ENCODE data around the gene RNF5.

RNF5 gene

GRCh38 chr6:32164295-32164694 lies 13.9 kb upstream of the RNF5 start, which contains the start of gene EGFL8:
EGFL8 (plus strand) TSS chr6:32164595; CDS start chr6:32166166, 1,571 bp downstream.
- TF ChIP-seq, protein P1, sequence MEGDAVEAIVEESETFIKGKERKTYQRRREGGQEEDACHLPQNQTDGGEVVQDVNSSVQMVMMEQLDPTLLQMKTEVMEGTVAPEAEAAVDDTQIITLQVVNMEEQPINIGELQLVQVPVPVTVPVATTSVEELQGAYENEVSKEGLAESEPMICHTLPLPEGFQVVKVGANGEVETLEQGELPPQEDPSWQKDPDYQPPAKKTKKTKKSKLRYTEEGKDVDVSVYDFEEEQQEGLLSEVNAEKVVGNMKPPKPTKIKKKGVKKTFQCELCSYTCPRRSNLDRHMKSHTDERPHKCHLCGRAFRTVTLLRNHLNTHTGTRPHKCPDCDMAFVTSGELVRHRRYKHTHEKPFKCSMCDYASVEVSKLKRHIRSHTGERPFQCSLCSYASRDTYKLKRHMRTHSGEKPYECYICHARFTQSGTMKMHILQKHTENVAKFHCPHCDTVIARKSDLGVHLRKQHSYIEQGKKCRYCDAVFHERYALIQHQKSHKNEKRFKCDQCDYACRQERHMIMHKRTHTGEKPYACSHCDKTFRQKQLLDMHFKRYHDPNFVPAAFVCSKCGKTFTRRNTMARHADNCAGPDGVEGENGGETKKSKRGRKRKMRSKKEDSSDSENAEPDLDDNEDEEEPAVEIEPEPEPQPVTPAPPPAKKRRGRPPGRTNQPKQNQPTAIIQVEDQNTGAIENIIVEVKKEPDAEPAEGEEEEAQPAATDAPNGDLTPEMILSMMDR (IDR thresholded peaks at IDR 0.05; ENCODE audit: low read depth, low read length): no peak
- no peak for DNase-seq (ENCODE audit: extremely low read depth, low read depth)

GRCh38 chr6:32166411-32167061 lies 11.7 kb upstream of the RNF5 start:
- TF ChIP-seq, protein P1 (IDR thresholded peaks at IDR 0.05; ENCODE audit: low read depth, low read length): no peak; the same call in 1 of the 2 replicates
- DNase-seq (ENCODE audit: extremely low read depth, low read depth): no peak

- DNase-seq (ENCODE audit: extremely low read depth, low read depth): no peak
- TF ChIP-seq, protein P1 (IDR thresholded peaks at IDR 0.05; ENCODE audit: low read depth, low read length): no peak
These were observed 10.9 kb upstream of the RNF5 start for GRCh38 chr6:32167154-32167760.

- no peak for DNase-seq (ENCODE audit: extremely low read depth, low read depth)
- TF ChIP-seq, protein P1 (IDR thresholded peaks at IDR 0.05; ENCODE audit: low read depth, low read length): no peak
These were observed 10.4 kb upstream of the RNF5 start for GRCh38 chr6:32167761-32168262.

DNA sequence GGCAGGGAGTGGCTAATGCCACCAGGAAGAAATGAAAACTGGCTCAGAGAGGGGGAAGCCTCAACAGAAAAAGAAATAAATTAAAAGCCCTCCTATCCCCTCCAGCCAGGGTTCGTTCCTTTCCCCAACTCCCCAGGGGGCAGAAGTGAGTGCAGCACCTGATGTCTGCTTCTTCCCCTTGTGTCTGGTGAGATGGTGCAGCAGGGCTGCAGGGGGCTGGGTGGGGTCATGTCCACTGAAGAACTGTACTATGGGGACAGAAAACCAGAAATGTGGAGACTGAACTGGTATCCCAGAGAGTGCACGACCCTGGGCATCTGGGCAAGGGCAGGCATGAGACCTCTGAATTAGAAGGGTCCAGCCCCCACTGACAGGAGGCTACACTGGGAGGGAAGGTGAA lies 9.9 kb upstream of the RNF5 start:
- TF ChIP-seq, protein P1 (IDR thresholded peaks at IDR 0.05; ENCODE audit: low read depth, low read length): no peak
- DNase-seq (ENCODE audit: extremely low read depth, low read depth): no peak

GRCh38 chr6:32168807-32169591 lies 9.2 kb upstream of the RNF5 start:
- DNase-seq (ENCODE audit: extremely low read depth, low read depth): no peak
- TF ChIP-seq, protein P1 (IDR thresholded peaks at IDR 0.05; ENCODE audit: low read depth, low read length): no peak

DNA sequence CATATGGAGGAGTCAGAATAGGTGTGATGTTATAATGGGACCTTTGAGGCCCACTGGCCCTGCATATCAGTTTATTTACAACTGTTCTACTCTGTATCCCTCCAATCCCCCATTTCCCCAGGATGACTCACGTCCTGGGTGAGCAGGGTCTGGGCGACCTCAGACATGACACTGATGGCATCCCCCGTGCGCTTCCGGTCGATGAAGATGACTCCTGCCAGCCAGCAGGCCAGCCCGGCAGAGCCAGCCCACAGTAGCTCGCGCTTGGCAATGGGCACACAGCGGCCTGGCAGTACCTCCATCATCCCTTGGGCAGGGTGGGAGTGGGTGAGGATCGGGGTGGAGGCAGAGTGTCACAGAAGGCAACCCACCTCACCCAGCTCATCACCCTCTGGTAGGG lies 7.9 kb upstream of the RNF5 start:
- no peak for DNase-seq (ENCODE audit: extremely low read depth, low read depth)
- TF ChIP-seq, protein P1 (IDR thresholded peaks at IDR 0.05; ENCODE audit: low read depth, low read length): no peak

Data from AG09319 (cell line).